H1 (cell line): ENCODE measurements around the gene KCNIP3. TPM values are rescaled to one million over a fixed set of nuclear protein-coding genes. Genes with fewer than 3 reads are reported as not detected.

ENCODE experiments used
- CTCF ChIA-PET: fragments of 300-600 bp; sonication (Branson Sonifier 250); formaldehyde crosslinking; loops from one replicate; lab custom pipeline; 2021; ENCODE audit not compliant: partially characterized antibody; lab: Charles Lee
- POLR2A ChIA-PET: fragments of 300-600 bp; sonication (Branson Sonifier 250); formaldehyde crosslinking; loops from one replicate; lab custom pipeline; 2021; ENCODE audit warnings: inconsistent platforms; ENCODE audit not compliant: partially characterized antibody; lab: Charles Lee
- DNase-seq, 2 experiments: peaks; one replicate each; pipeline versions ENCODE4 v3.0.0 to v3.0.0-alpha.2; 2010 to 2022; ENCODE audit warnings: low spot score in 2 of 2, low read depth in 1 of 2, mixed read lengths in 1 of 2
- FAIRE-seq: peaks from 2 replicates; lab custom pipeline; 2011; peaks lifted over from hg19 to GRCh38; lab: Jason Lieb, UNC
- H2AFZ ChIP-seq: 2 replicates; pipeline ENCODE4 v1.8.1; 2012; ENCODE audit warnings: low read length, inconsistent platforms
- H2AK5ac ChIP-seq: 2 replicates; pipeline ENCODE4 v1.6.1; 2013; ENCODE audit warnings: low read depth, low read length
- H2BK120ac ChIP-seq: replicated peaks from 2 replicates; pipeline ENCODE3; 2013; ENCODE audit warnings: low read depth, low read length, inconsistent platforms
- H2BK12ac ChIP-seq: 2 replicates; pipeline ENCODE4 v1.6.1; 2013; ENCODE audit warnings: low read depth, low read length
- H2BK15ac ChIP-seq: 2 replicates; pipeline ENCODE4 v1.6.1; 2013; ENCODE audit warnings: low read length
- H2BK20ac ChIP-seq: 2 replicates; pipeline ENCODE4 v1.6.1; 2013; ENCODE audit warnings: low read length
- H2BK5ac ChIP-seq: 2 replicates; pipeline ENCODE4 v1.6.1; 2013; ENCODE audit warnings: low read depth, low read length
- H3K14ac ChIP-seq: 2 replicates; pipeline ENCODE4 v1.6.1; 2013; ENCODE audit warnings: inconsistent platforms; ENCODE audit not compliant: insufficient read length
- H3K18ac ChIP-seq: 2 replicates; pipeline ENCODE4 v1.6.1; 2013; ENCODE audit warnings: low read length; ENCODE audit errors: extremely low read depth
- H3K23ac ChIP-seq: 2 replicates; pipeline ENCODE4 v1.6.1; 2013; ENCODE audit warnings: inconsistent platforms; ENCODE audit not compliant: insufficient read length
- H3K23me2 ChIP-seq: 2 replicates; pipeline ENCODE4 v1.6.1; 2013; ENCODE audit warnings: low read depth, low read length
- H3K27ac ChIP-seq: 2 replicates; pipeline ENCODE4 v1.6.1; 2011; ENCODE audit warnings: low read depth, low read length, inconsistent platforms
- H3K27me3 ChIP-seq, 4 experiments: replicated peaks in 1 of 4; 1 replicate in 1 of 4; 2 replicates in 3 of 4; pipeline versions ENCODE4 v1.6.1 to v1.8.1; 2011 to 2013; ENCODE audit warnings: low read length in 3 of 4, mild to moderate bottlenecking in 3 of 4, inconsistent platforms in 2 of 4, mixed read lengths in 2 of 4, moderate library complexity in 1 of 4; ENCODE audit not compliant: control insufficient read depth in 3 of 4, insufficient read depth in 3 of 4; ENCODE audit errors: extremely low read depth in 1 of 4
- H3K36me3 ChIP-seq, 4 experiments: 2 replicates each; pipeline versions ENCODE4 v1.6.1 to v1.8.1; 2011 to 2013; ENCODE audit warnings: mild to moderate bottlenecking in 4 of 4, low read length in 3 of 4, moderate library complexity in 2 of 4, control low read depth in 1 of 4, inconsistent platforms in 1 of 4; ENCODE audit not compliant: insufficient read depth in 4 of 4, control insufficient read depth in 2 of 4
- H3K4ac ChIP-seq: replicated peaks from 2 replicates; pipeline ENCODE3; 2013; ENCODE audit warnings: low read length, low read depth, mixed read lengths, inconsistent platforms; ENCODE audit not compliant: insufficient read length
- H3K4me1 ChIP-seq, 4 experiments: replicated peaks in 1 of 4; 1 replicate in 1 of 4; 2 replicates in 3 of 4; pipeline versions ENCODE4 v1.6.1 to v1.8.1; 2011 to 2013; ENCODE audit warnings: low read length in 3 of 4, inconsistent platforms in 2 of 4, mixed read lengths in 1 of 4; ENCODE audit not compliant: insufficient read depth in 4 of 4, control insufficient read depth in 3 of 4
- H3K4me2 ChIP-seq, 2 experiments: 2 replicates each; pipeline versions ENCODE4 v1.6.1 to v1.8.1; 2011 to 2013; ENCODE audit warnings: low read depth in 2 of 2, low read length in 2 of 2, control low read depth in 1 of 2, inconsistent platforms in 1 of 2, mild to moderate bottlenecking in 1 of 2; ENCODE audit not compliant: insufficient read depth in 1 of 2
- H3K4me3 ChIP-seq, 4 experiments: fragments of 200-600, 300-600 bp in 1 of 4; sonication (generic), shearing (Covaris generic), sonication (Bioruptor Twin) in 1 of 4; 2 replicates each; pipeline versions ENCODE4 v1.5.1 to v1.8.1; 2011 to 2016; ENCODE audit warnings: low read length in 4 of 4, low read depth in 3 of 4, control low read depth in 2 of 4, inconsistent platforms in 2 of 4, mild to moderate bottlenecking in 2 of 4, mixed read lengths in 1 of 4, moderate library complexity in 1 of 4; ENCODE audit not compliant: insufficient read depth in 2 of 4; ENCODE audit errors: extremely low read depth in 1 of 4
- H3K56ac ChIP-seq: replicated peaks from 2 replicates; pipeline ENCODE3; 2013; ENCODE audit warnings: low read depth, mild to moderate bottlenecking, mixed read lengths, low read length, inconsistent platforms; ENCODE audit not compliant: insufficient read length
- H3K79me1 ChIP-seq: 2 replicates; pipeline ENCODE4 v1.6.1; 2013; ENCODE audit warnings: low read depth, low read length, control low read depth
- H3K79me2 ChIP-seq, 2 experiments: 2 replicates each; pipeline versions ENCODE4 v1.6.1 to v1.8.1; 2012 to 2013; ENCODE audit warnings: low read length in 2 of 2, mild to moderate bottlenecking in 2 of 2, inconsistent platforms in 1 of 2; ENCODE audit not compliant: insufficient read depth in 2 of 2, control insufficient read depth in 1 of 2
- H3K9ac ChIP-seq, 4 experiments: replicated peaks in 1 of 4; 1 replicate in 1 of 4; 2 replicates in 3 of 4; pipeline versions ENCODE4 v1.6.1 to v1.8.1; 2011 to 2013; ENCODE audit warnings: low read depth in 3 of 4, low read length in 3 of 4, control low read depth in 2 of 4, mild to moderate bottlenecking in 2 of 4, moderate library complexity in 2 of 4, inconsistent platforms in 1 of 4; ENCODE audit errors: extremely low read depth in 1 of 4
- H3K9me3 ChIP-seq, 2 experiments: 2 replicates each; pipeline versions ENCODE4 v1.6.1 to v1.8.1; 2012 to 2013; ENCODE audit warnings: mild to moderate bottlenecking in 2 of 2, moderate library complexity in 2 of 2, control low read depth in 1 of 2, inconsistent platforms in 1 of 2, low read depth in 1 of 2, low read length in 1 of 2, mixed read lengths in 1 of 2; ENCODE audit not compliant: insufficient read depth in 2 of 2
- H4K20me1 ChIP-seq, 2 experiments: replicated peaks in 1 of 2; 2 replicates each; pipeline versions ENCODE3 to v1.8.1; 2011 to 2013; ENCODE audit warnings: inconsistent platforms in 2 of 2, low read length in 2 of 2, mild to moderate bottlenecking in 1 of 2; ENCODE audit not compliant: insufficient read depth in 2 of 2, control insufficient read depth in 1 of 2
- H4K5ac ChIP-seq: 2 replicates; pipeline ENCODE4 v1.6.1; 2013; ENCODE audit warnings: low read length, low read depth, mixed read lengths, inconsistent platforms; ENCODE audit not compliant: insufficient read length
- H4K8ac ChIP-seq: 2 replicates; pipeline ENCODE4 v1.8.0; 2013; ENCODE audit warnings: mild to moderate bottlenecking, moderate library complexity, low read length, inconsistent platforms; ENCODE audit not compliant: insufficient read depth; ENCODE audit errors: extremely low read depth
- H4K91ac ChIP-seq: replicated peaks from 2 replicates; pipeline ENCODE3; 2013; ENCODE audit warnings: low read length, mixed read lengths, inconsistent platforms; ENCODE audit not compliant: insufficient read length
- CBX5 ChIP-seq: fragments of 300-800, 300-1000 bp; sonication (generic); IDR thresholded peaks from 2 replicates; pipeline ENCODE4 v1.7.1; 2016; ENCODE audit warnings: antibody characterized with exemption, low read length, low read depth
- CBX8 ChIP-seq: fragments of 300-800, 300-1000 bp; sonication (generic); IDR thresholded peaks from 2 replicates; pipeline ENCODE4 v1.7.1; 2016; ENCODE audit warnings: low read depth, low read length, borderline replicate concordance
- CHD1 ChIP-seq: IDR thresholded peaks from 2 replicates; pipeline ENCODE4 v1.6.1; 2012; ENCODE audit warnings: low read depth, low read length, improper control_type of control experiment
- KDM1A ChIP-seq: fragments of 200-600, 300-600 bp; sonication (generic); IDR thresholded peaks from 2 replicates; pipeline ENCODE4 v1.7.1; 2016; ENCODE audit warnings: mild to moderate bottlenecking, low read length, borderline replicate concordance
- MAFK ChIP-seq: IDR thresholded peaks from 2 replicates; pipeline ENCODE4 v1.6.1; 2012; ENCODE audit warnings: low read depth, mild to moderate bottlenecking, improper control_type of control experiment, low read length
- NRF1 ChIP-seq: IDR thresholded peaks from 2 replicates; pipeline ENCODE4 v1.6.1; 2011; ENCODE audit warnings: mild to moderate bottlenecking, low read depth, low read length, improper control_type of control experiment
- PHF8 ChIP-seq: fragments of 200-600 bp; sonication (generic); conservative IDR thresholded peaks from 2 replicates; pipeline ENCODE4 v1.7.1; 2012; ENCODE audit warnings: low read depth, mild to moderate bottlenecking, inconsistent platforms, low read length, moderate library complexity
- POLR2AphosphoS5 ChIP-seq: IDR thresholded peaks from 2 replicates; pipeline ENCODE4 v1.6.1; 2011; ENCODE audit warnings: low read depth, low read length
- SIX5 ChIP-seq: IDR thresholded peaks from 2 replicates; pipeline ENCODE4 v1.6.1; 2011; ENCODE audit warnings: mild to moderate bottlenecking, low read depth, low read length
- SP1 ChIP-seq: IDR thresholded peaks from 2 replicates; pipeline ENCODE4 v1.6.1; 2011; ENCODE audit warnings: low read depth, low read length
- SUZ12 ChIP-seq: fragments of 200-600 bp; sonication (generic); IDR thresholded peaks from 2 replicates; pipeline ENCODE4 v1.6.1; 2012; ENCODE audit warnings: mild to moderate bottlenecking, inconsistent platforms, low read length, moderate library complexity, mixed read lengths
- WGBS, 2 experiments: shearing (Covaris generic) in 1 of 2; methylation state at CpG; one replicate each; pipeline versions ENCODE4 v1.1.6 to v1.1.7; 2013 to 2015; ENCODE audit warnings: low lambda C conversion rate in 2 of 2, mixed read lengths in 2 of 2, inconsistent platforms in 1 of 2, low coverage in 1 of 2, missing lambda C conversion rate in 1 of 2; ENCODE audit not compliant: insufficient replicate concordance in 2 of 2, insufficient coverage in 1 of 2, insufficient read length in 1 of 2; ENCODE audit errors: extremely low coverage in 1 of 2, missing lambda C conversion rate in 1 of 2; 5-methylcytosine and 5-hydroxymethylcytosine counted together
- polyA plus RNA-seq, 7 experiments: library from polyadenylated mRNA; depleted of rRNA in 3 of 7; stranded (reverse) in 5 of 7; unstranded in 2 of 7; fragments of >200 nt in 5 of 7; fragments of 200-250 nt in 2 of 7; gene quantifications; 1 replicate in 5 of 7; 2 replicates in 1 of 7; 4 replicates in 1 of 7; pipeline versions ENCODE4 v1.2.1 to v1.2.3, GENCODE V29; 2011 to 2013; ENCODE audit warnings: missing spikeins in 2 of 7, mixed read lengths in 2 of 7
- total RNA-seq: library from RNA; stranded (reverse); fragmentation: NEBNext Ultra II Directional; extraction: Animal tissue kit (Norgen Biotek cat#: 25700); gene quantifications from 2 replicates; pipeline ENCODE4 v1.2.1, GENCODE V29; 2021
- TF ChIP-seq, protein P1 (sequence below): IDR thresholded peaks from 2 replicates; pipeline ENCODE4 v1.6.1; 2011; ENCODE audit warnings: low read depth, mild to moderate bottlenecking, low read length; ENCODE audit not compliant: insufficient read depth

The KCNIP3 gene
- total and polyA plus RNA-seq, 2 of the 8 experiments (the other 6 are each of a cell fraction or from before 2014, with no cell fraction given): 0.33 to 1.9 TPM

DNA sequence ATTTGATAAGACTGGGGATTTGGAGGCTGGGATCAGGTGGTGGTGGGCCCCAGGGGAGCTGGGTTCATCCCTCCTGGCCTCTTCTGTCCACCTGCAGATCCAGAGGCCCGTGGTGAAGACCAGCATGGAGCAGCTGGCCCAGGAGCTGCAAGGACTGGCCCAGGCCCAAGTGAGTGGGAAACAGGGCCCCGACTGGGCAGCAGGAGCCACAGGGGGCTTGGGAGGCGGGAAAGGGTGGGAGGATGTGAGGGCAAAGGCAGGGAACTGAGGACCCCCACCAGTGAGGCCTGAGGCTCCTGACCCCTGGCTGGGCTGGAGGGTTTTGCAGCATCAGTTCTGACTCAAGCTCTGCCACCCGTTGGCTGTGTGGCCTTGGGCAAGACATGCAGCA is 11.6 kb upstream of the KCNIP3 start:
- TF ChIP-seq NRF1 (no peak), SIX5 (no peak), PHF8 (no peak), MAFK (no peak), POLR2AphosphoS5 (no peak), KDM1A (no peak), SUZ12 (no peak), CBX8 (no peak), SP1 (no peak), CHD1 (no peak), CBX5 (no peak)
- TF ChIP-seq, protein P1, sequence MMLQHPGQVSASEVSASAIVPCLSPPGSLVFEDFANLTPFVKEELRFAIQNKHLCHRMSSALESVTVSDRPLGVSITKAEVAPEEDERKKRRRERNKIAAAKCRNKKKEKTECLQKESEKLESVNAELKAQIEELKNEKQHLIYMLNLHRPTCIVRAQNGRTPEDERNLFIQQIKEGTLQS: no peak
- DNase-seq: no peak
- CTCF ChIA-PET: no interaction called here

More for the DNA sequence above, 11.6 kb upstream of the KCNIP3 start:
- Histone ChIP-seq H3K23me2 (no peaks in the 10 kb centered on the region), H3K14ac (no peak overlapping the region), H3K27me3 (no peaks in the 10 kb centered on the region), H3K9ac (no peak overlapping the region), H2AK5ac (no peak overlapping the region), H2BK20ac (no peak overlapping the region), H4K20me1 (no peaks in the 10 kb centered on the region), H3K56ac (no peak overlapping the region), H2AFZ (no peak overlapping the region), H3K4me1 (no peaks in the 10 kb centered on the region; a peak in 1 of 7 replicates), H3K36me3 (no peaks in the 10 kb centered on the region), H3K79me1 (no peaks in the 10 kb centered on the region), H2BK5ac (no peak overlapping the region), H3K4me3 (no peak overlapping the region), H3K4ac (no peak overlapping the region), H3K27ac (no peak overlapping the region), H4K5ac (no peak overlapping the region), H2BK15ac (no peak overlapping the region), H3K23ac (no peak overlapping the region), H3K18ac (no peak overlapping the region), H3K4me2 (no peak overlapping the region), H2BK12ac (no peak overlapping the region), H4K91ac (no peak overlapping the region), H4K8ac (no peak overlapping the region), H3K9me3 (peaks cover 61 to 99% of the 10 kb centered on the region in 2 experiments; a peak in 3 of 4 replicates), H2BK120ac (no peak overlapping the region), H3K79me2 (no peaks in the 10 kb centered on the region)
- WGBS, 2 experiments: 53% methylated on average over 4 of the region's 4 CpGs; no CpG with 5 or more reads in 1 of the 2 experiments
- no peak for FAIRE-seq
- POLR2A ChIA-PET: no interaction called here
